GM18498 (cell line): ENCODE data around the gene CSNK2A1.
"Not testable (repeated sequence)": the region's sequence is repeated elsewhere in the genome, so short reads cannot be mapped to it uniquely, and the experiment has no call there.

Experiments used
- ATAC-seq: cut with Tn5 transposase; IDR thresholded peaks from one replicate; pipeline ENCODE4 v1.9.1; 2021; ENCODE audit warnings: mild to moderate bottlenecking, moderate library complexity; ENCODE audit not compliant: unreplicated experiment

CSNK2A1 gene

DNA sequence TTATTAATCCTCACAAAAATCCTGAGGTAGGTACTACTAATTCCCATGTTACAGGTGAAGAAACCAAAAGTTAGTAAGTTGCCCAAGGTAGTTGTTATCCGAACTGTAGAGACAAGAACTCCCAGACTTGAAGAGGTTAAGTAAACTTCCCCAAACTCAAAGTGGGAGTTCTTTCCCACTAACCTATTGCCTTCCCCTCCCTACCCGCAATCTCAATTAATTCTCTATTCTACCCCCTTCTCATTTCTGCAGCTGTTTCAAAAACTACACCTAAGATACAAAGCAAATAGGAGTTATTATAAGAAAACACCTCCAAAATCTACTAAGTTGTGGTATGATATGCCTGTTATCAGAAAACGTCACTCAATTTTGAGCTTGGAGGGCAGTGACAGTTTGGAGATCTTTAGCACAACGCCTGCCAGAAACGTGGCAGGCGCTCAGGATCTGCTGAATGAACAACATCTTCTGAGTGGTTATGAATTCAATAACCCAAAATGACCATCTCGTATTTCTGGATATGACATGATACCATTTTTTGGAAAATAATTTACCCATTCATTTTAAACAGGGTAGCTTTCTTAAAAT, 7.1 kb downstream of the CSNK2A1 start:
- no peak for ATAC-seq

DNA sequence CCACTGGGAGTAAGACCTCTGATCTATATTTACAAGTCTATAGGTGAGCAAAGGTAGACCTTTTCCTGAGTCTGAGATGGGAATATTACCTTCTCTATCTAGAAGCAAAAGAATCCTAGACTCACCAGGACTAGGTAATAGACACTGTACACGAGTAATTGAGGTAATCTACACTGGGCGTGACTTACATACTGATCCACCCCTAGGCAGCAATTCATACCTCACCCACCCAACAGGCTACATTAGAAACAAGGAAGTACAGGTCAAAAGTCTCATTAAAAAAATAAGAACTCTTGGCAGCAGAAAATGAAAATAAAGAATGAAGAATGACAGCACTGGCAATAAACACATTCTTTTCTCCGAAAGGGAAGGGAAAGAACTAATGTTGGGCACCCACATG, 7.6 kb downstream of the CSNK2A1 start:
- no peak for ATAC-seq

DNA sequence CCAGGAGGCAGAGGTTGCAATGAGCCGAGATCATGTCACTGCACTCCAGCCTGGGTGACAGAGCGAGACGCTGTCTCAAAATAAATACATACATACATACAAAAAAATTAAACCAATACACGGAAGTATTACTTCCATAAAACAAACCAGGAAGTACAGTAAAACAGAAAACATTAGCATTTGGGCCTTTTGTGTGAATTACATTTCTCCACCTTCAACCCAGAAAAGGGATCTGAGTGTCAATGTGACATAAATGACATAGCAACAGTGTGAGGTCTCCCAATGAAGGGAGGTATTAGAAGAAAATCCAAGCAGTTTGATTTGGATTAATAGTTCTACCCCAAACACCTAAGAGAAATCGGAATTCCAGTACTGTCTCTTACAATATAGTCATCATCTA, 10.1 kb downstream of the CSNK2A1 start:
- ATAC-seq, result no peak

DNA sequence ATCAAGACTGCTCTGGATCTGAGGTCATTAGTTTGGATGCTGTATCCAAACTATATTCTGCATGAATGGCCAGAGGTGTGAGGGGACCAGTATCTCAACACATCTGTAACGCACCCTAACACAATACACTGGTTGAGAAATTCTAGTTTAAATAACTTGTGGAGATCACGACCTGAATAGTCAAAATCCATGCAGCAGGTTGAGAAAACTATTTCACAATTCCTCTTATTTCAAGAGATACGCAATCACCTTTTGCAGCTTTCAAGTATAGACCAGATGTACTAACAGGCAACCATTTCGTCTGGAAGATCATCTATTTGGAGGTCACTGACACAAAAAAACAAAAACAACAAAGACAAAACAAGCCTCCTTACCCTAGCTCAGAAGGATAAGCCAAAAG, 11.1 kb downstream of the CSNK2A1 start:
- no peak for ATAC-seq

DNA sequence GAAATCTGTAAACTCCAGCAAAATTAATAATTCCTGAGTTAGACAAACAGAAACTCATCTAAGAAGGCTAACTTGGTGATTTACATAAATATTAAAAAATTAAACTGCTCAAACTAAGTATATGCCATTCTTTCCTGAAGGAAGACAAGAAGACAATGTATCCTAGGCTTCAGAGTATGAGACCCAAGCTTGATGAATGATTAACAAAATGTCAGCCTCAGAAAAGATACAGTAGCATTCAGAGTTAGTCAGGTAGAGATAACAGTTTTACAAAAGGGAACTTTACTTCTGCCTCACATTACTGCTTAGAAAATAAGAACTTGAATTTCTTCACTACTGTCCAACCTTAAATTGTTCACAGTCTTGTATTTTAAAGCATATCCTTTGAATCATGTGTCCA, 12.0 kb downstream of the CSNK2A1 start:
- no peak for ATAC-seq

DNA sequence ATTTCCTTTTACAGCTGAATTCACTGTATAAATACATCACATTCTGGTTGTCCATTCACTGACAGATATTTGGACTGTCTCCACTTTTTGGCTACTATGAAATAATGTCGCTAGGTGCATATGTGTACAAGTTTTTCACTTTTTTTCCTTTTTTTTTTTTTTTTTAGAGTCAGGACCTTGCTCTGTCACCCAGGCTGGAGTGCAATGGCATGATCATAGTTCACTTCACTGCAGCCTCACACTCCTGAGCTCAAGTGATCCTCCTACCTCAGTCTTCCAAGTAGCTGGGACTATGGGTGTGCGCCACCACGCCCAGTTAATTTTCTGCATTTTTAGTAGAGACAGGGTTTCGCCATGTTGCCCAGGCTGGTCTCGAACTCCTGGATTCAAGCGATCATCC, 13.3 kb downstream of the CSNK2A1 start:
- no peak for ATAC-seq

DNA sequence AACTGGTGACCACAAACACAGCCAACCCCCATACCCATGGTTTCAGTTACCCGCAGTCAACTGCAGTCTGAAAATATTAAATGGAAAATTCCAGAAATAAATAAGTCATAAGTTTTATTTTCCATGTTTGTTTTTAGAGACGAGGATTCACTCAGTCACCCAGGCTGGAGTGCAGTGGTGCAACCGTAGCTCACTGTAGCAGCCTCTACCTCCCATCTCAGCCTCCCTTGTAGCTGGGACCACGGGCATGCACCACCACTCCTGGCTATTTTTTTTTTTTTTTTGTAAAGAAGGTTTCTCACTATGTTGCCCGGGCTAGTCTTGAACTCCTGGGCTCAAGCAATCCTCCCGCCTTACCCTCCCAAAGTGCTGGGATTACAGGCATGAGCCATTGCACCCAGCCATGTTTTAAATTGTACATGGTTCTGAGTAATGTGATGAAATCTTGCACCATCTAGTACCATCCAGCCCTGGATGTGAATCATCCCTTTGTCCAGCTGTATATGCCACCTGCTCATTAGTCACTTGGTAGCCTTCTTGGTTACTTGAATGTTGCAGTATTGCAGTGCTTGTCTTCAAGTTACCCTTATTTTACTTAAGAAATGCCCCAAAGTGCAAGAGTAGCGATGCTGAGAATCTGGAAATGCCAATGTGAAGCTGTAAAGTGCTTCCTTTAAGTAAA, 14.5 kb downstream of the CSNK2A1 start:
- ATAC-seq, result no peak

DNA sequence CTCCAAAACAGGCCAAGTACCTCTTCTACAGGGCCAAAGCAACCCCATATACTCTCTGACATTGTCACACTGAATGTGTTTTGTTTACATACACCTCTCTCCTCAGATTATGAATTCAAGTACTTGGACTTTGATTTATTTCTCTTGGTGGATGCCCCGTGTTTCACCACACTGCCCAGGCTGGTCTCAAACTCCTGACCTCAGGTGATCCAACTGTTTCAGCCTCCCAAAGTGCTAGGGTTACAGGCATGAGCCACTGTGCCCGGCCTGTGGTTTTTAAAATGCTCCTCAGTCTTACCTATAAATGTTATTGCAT, 16.1 kb downstream of the CSNK2A1 start:
- no peak for ATAC-seq

DNA sequence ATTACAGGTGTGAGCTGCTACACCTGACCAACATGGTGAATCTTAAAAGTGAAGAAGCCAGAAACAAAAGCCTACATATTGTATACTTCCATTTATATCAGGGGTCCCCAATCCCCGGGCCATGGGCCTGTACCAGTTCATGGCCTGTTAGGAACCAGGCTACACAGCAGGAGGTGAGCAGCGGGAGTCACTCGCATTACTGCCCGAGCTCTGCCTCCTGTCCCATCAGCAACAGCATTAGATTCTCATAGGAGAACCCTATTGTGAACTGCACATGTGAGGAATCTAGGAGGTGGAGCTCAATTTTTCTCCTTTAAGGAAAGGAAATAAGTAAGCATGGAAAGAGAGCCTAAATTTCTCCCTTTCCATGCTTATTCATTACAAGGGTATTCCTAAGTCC, 21.7 kb downstream of the CSNK2A1 start:
- ATAC-seq, result no peak

DNA sequence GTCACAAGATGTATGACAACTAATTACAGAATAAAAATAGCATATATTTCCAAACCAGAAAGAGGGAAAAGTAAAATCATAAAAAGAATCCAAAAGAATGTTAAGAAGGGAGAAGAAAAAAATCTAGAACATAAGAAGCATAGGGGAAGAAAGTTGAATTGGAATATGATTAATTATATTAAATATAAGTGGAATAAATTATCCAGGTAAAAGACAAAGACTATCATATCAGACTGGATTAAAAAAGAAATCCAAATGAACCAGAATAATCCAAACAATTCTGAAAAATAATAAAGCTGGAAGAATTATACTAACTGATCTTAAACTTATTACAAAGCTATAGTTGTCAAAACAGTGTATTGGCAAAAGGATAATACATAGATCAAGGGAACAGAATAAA, 23.6 kb downstream of the CSNK2A1 start:
- ATAC-seq, result no peak

DNA sequence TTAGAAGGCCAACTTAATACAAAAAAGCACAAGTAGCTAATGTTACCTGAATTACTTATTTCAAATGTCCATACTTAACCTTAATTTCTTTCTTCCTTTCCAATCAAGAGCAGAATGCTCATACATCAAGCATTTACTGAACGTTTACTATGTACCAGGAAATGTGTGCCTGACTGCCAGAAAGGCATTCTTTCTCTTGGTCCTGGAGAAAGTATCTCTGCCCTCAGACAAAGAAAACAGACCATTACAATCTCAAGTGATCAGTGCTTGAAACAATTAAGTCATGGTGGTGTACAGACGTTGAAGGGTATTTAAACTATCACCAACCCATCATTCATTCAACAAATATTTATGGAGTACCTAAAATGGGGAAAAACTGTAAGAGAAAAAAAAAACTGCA, 26.4 kb downstream of the CSNK2A1 start:
- ATAC-seq, result no peak

DNA sequence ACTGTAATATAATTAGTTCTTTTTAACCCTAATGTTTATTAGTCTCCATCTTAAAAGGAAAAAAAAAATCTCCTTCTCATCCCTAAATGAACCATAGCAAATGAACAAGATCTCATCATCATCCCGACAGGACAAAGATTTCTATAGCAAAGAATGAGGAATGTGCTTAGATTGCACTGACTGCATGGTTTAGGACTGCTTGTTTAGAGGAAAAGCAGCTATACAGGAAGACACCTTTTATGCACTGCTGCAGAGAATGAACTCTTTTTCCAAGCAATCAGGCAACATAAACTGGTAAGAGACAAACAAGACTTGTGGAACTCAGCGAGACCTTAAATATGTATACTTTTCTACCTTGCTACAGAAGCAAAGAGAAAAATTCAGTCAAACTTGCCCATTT, 26.8 kb downstream of the CSNK2A1 start:
- no peak for ATAC-seq

DNA sequence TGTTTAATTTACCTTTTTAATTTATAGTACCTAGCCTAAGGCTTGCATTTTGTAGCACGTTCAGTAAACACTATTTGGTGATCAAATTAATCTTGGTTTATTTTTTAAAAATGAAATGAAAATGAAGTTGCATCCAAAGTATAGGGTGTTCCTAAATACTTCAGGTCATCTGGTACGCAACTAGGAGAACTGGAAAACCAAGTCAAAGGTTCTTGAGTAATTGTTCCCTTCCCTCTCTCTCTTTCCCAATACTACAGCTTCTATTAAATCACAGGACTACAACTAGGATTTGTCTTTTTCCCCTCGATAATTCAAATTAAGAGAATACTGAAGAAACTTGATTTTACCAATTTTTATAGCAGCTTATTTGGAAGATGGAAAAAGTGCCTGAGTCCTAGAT, 27.9 kb downstream of the CSNK2A1 start:
- ATAC-seq, result no peak

DNA sequence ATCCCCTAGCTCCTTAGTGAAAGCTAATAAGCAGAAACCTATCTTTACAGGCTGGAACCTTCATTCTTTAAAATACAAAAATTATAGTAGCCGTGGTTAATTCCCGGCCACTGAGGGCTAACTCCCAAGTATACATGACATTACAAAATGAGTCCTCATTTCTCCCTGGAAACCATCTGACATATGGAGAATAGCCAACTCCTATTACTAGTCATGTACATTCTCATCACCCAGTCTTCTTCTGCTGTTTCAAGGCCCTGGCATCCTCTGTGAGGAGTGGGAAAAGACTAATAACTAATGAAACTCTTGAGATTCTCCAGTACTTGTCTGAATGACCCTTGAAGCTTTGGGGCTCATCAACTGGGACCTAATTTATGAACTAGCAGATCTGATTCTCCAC, 30.2 kb downstream of the CSNK2A1 start:
- no peak for ATAC-seq

DNA sequence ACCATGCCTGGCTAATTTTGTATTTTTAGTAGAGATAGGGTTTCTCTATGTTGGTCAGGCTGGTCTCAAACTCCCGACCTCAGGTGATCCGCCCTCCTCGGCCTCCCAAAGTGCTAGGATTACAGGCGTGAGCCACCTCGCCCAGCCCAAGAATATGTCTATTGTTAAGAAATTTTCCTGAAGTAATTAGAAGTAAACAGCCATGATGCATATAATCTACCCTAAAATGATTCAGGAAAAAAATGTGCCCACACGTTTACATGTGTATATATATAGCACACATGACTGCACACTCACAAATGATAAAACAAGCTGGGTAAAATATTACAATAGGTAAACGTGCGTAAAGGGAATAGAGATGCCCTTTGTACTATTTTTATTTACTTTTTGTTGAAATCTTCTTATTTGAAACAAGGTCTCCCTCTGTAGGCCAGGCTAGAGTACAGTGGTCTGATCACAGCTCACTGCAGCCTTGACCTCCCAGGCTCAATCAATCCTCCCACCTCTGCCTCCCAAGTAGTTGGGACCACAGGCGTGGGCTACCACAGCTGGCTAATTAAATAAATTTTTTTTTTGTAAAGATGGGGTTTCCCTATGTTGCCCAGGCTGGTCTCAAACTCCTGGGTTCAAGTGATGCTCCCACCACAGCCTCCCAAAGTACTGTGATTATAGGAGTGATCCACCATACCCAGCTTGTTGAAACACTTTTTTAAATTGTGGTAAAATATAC, 33.1 kb downstream of the CSNK2A1 start:
- not testable (repeated sequence) for ATAC-seq

DNA sequence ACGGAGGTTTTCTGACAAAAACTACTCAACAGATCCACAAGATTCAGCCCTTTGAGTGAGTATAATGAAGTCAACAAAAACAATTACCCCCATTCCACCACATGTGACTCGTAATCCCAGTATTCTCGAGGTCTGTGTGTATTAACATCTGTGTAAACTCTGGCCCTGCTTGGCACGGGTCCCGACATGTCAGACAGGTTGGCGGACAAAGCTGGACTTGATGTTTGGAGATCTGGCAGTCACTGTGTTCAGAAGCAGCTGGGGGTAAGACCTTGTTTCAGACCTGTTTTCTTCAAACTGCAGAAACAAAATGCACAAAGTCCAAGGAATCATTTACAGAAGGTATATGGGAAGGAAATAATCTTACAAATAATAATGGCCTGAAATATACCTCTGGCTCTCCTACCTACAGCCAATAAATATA, 35.2 kb downstream of the CSNK2A1 start:
- ATAC-seq, result not testable (repeated sequence)

DNA sequence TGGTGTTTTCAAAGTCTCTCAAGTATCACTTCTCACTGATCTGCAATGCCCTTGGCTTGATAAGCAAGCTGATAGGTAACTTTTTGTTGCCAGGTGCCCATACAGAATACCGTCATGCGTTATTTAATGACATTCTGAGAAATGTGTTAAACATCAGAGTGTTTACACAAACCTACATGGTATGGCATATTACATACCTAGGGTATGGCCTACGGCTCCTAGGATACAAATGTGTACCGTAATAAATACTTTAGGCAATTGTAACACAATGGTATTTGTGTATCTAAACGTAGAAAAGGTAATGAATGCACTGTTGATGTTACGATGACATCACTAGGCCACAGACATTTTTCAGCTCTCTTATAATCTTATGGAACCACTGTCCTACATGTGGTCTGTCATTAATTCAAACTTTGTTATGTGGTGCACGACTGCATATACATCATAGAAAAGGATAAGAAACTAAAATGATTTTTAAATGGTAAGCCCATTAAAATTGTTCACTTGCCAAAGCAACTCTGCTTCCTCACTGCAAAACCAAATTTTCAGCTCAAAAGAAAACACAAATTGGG, 35.7 kb downstream of the CSNK2A1 start:
- no peak for ATAC-seq

DNA sequence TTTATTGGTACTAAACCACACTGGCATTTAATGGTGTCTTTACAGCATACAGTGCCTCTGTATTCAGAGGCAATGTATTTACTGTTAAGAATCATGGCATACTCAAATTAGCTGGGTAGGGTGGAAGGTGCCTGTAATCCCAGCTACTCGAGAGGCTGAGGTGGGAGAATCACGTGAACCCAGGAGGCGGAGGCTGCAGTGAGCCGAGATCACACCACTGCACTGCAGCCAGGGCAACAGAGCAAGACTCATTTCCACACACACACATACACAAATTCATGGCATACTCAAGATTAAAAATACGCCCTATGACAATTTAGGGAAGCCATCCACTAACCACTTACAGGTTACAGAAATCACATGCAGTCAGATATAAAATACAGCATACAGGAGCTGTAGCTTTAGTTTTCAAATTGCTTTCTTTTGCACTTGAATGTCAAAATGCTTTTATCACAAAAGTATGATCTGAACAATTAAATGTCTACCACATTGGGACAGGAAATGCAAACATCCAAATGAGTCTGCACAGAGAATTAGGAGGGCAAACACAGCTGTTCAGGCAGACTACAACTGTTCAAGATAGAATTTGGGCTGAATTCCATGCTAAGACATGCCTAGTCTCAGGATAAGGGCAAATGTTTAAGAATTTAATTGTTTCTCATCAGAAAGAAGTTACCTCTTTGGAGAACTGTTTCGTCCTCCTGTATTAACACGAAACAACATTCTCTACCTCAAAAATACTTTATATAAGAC, 36.4 kb downstream of the CSNK2A1 start:
- no peak for ATAC-seq

DNA sequence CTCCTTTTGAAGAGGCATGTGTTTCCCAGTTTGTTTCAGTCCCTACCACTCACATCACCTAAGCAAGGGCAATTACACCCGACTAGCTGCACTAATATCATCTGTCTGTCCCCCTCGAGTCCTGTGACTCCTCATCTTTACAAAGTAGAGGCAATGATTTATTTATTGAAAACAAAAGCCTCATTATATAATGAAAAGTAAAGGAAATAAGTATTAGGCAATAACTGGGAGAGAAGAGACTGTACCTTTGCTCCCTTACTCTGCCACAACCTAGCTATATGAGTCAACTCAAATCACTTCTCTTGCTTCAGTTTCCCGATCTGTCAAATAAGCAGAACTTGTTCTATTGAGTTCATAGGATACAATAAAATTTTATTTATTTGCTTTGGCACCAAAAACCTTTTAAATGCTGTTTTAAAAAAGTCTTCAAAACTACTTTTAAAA, 38.9 kb downstream of the CSNK2A1 start:
- no peak for ATAC-seq

DNA sequence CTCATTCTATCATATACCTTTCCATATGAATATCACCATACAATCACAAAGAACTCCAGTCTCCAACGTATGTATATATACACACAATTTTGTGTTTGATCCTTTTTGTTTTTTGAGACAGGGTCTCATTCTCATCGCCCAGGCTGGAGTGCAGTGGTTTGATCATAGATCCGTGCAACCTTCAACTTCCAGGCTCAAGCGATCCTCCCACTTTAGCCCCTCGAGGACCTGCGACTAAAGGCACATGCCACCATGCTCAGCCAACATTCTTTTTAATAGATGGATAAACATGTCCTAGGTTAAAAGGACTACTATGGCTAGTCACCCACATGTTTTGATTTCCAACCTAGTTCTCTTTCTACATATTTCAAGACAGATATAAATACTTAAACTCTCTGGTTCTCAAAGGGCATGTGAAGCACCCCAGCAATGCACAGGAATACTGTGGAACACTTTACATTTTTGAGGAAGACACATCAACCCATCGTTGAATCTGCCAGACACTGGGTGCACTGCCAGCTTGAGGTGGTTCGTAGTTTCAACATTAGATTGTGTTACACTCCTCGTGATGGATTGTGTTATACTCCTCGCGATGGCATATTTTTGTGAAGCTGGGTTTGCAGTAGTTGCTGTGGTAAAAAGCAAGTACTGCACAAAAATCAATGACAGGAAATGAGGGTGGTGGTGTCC, 40.4 kb downstream of the CSNK2A1 start:
- no peak for ATAC-seq

DNA sequence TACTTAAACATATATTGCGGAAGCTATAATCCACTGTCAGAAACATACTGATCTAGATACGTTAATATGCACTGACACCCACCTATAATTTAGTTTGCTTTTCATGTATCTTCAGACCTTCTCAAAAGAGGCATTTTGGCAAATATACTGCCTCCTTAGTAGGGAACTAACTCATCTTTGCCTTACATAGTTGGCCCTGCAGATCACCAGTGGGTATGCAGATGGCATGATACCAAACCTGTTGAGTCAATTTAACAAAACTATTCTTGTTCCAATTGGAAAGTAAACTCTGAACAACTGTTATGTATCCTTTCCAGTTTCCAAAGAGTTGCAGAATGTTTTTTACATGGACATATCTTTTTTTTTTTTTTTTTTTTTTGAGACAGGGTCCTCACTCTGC, 45.6 kb downstream of the CSNK2A1 start:
- no peak for ATAC-seq
